Lower leg skin (tissue), 3 donors: ENCODE results near the gene FGF18.

Experiments used
- POLR2A ChIP-seq, 2 donors: fragments of 450-650 bp; IDR thresholded peaks; one replicate each; pipeline ENCODE4 v1.6.1; 2016 to 2017; ENCODE audit warnings: antibody characterized with exemption in 2 of 2, mild to moderate bottlenecking in 1 of 2, moderate library complexity in 1 of 2
- TF ChIP-seq, protein P1 (sequence below), 3 donors: fragments of 450-650 bp; IDR thresholded peaks; one replicate each; pipeline ENCODE4 v1.5.1; 2016; ENCODE audit warnings: antibody characterized with exemption in 3 of 3, mild to moderate bottlenecking in 3 of 3, moderate library complexity in 2 of 3

- TF ChIP-seq, protein P1, sequence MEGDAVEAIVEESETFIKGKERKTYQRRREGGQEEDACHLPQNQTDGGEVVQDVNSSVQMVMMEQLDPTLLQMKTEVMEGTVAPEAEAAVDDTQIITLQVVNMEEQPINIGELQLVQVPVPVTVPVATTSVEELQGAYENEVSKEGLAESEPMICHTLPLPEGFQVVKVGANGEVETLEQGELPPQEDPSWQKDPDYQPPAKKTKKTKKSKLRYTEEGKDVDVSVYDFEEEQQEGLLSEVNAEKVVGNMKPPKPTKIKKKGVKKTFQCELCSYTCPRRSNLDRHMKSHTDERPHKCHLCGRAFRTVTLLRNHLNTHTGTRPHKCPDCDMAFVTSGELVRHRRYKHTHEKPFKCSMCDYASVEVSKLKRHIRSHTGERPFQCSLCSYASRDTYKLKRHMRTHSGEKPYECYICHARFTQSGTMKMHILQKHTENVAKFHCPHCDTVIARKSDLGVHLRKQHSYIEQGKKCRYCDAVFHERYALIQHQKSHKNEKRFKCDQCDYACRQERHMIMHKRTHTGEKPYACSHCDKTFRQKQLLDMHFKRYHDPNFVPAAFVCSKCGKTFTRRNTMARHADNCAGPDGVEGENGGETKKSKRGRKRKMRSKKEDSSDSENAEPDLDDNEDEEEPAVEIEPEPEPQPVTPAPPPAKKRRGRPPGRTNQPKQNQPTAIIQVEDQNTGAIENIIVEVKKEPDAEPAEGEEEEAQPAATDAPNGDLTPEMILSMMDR (IDR thresholded peaks at IDR 0.05), result no peak
- no peak for TF ChIP-seq POLR2A (IDR thresholded peaks at IDR 0.05)
Observed at GRCh38 chr5:171391996-171392577, 27.4 kb upstream of the FGF18 start.
